GM21619 (cell line): ENCODE measurements around the gene ADAMTS2.

ENCODE experiments used
- ATAC-seq: cut with Tn5 transposase; IDR thresholded peaks from one replicate; pipeline ENCODE4 v1.9.1; 2021; ENCODE audit not compliant: unreplicated experiment

ADAMTS2 gene

DNA sequence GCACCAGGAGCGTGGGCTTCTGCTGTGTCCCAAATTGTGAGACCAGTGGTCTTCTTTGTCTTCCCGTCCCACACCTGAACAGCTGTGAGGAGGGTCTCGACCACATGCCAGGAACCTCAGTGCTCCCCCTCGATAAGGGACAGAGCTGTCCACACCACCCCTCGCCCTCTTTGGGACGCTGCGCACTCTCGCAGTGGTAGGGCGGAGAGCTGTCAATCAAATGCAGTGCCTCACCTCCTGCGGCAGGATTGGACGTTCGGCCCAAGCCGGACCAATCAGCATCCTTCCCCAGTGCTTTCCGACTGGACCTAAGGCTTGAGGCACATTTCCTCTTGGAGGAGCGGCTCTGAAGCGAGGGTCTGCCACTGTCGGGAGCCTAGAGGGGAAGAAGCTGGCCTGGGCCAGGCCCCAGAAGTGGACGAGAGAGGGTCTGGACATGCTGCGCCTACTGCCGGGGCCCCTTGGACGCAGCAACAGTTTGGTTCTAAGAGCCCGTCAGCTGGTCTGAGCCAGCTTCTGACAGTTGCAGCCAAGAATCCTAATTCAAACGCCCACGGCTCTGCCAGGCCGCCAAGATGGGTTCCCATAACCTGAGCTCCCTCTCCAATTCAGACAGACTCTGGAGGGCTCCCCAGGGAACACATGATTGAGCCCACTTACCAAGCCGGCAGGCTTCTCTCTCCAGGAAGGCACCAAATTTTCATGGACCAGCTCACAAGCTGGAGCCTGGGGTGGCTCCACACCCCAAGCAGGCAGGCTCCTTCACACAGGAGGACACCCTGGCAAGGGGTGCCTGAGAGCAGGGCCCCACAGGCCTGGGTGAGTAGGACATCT is 28.1 kb upstream of the ADAMTS2 start:
- ATAC-seq = no peak

DNA sequence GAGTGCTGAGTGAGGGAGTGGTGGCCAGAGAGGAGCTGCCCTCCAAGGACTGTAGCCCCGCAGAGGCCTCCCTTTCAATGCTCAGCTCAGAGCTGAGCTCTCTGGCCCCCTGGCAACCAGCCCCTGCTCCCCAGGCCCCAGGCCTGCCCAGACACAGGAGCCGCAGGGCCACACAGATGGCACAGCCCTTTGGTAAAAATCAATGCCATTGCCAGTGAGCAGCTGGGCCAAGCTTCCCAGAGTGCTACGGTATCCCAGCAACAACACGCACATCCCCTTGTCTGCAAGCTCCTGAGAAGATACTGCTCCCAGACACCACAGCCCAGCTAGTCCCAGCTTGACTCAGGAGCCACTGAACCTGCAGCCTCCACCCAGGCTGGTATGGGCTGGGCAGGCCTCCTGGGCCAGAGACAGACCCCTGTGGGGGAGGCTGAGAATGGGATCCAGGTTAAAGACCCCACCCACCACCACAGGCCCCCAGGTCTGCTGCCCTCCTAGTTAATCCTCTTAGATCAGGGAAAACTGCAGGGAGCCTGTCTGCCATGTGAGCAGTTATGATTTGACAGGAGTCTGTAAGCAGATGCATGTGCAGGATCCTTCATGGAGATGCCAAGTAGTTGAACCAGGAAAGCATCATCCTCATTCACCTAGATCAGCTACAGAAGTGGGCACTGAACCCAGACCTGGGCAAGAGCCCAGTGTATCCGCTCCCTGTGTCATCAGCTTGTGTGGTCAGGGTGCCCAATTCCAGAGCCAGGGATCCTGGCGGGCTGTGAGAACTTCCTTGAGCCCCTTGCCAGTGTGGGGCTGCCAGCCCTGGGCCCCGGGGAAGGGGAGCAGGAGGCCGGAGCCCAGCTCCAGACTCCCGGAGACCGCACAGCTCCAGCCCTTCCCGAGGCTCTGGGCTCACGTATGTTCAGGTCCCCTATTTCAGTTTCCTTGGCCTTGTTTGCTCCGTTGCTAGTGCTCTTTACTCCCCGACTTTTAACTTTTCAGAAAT is 26.7 kb upstream of the ADAMTS2 start:
- no peak for ATAC-seq

DNA sequence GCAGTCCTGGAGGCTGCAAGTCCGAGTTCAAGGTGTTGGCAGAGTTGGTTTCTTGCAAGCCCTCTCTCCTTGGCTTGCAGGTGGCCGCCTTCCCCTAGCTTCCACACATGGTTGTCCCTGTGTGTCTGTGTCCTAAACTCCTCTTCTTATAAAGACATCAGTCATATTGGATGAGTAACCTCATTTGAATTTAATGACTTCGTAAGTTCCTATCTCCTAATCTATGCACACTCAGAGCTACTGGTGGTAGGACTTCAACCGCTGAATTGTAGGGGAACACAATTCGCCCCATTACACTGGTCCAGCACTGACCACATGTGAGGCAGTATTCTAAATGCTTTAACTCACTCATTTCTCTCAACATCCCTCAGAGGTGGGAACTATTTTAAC is 25.9 kb upstream of the ADAMTS2 start:
- no peak for ATAC-seq

DNA sequence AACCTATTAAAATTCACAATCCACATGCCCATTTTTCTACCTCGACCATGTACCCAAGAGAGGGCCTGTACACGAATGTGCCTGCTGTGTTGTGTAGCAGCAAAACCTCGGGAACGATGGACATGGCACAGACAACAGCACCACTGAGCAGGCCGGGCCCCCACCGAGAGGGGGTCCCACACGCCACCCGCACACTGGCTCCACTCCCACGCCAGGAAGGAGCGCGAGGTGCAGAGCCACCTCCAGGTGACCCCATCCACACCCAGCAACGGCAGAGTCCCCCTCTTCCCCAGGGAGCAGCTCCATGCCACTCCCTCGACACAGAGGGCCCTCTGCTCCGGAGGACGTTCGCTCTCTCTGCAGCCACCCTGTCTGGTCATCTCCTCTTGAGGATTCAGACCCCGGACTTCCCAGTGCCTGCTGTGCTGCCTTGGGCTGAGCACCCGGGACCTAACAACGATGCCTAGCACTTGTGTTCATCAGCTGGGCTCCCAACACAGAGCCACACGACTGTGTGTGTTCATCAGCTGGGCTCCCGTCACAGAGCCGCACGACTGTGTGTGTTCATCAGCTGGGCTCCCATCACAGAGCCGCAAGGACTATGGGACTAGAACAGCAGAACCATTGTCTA is 25.3 kb upstream of the ADAMTS2 start:
- ATAC-seq = no peak

DNA sequence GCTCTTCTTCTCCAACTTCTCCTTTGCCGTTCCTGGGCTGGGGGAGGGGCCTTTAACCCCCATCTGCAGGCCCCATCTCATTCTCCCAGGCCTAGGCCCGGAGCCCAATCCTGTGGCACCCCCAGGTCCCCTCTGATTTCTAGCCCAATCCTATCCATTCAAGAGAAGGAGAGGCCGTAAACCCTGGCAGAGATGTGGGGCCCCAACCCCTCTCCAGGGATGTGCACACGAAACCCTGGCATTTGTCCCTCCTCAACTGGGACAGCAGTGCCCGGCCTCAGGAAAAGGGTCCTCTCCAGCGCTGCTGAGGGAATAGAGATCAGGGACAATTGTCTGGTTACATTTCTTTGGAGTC is 24.2 kb upstream of the ADAMTS2 start:
- ATAC-seq = no peak

GRCh38 chr5:179368806-179369529 is 23.7 kb upstream of the ADAMTS2 start:
- ATAC-seq = no peak

- ATAC-seq = no peak
These were observed 23.0 kb upstream of the ADAMTS2 start for GRCh38 chr5:179368126-179368805.

- ATAC-seq = no peak
These were observed 22.2 kb upstream of the ADAMTS2 start for GRCh38 chr5:179367491-179367890.

DNA sequence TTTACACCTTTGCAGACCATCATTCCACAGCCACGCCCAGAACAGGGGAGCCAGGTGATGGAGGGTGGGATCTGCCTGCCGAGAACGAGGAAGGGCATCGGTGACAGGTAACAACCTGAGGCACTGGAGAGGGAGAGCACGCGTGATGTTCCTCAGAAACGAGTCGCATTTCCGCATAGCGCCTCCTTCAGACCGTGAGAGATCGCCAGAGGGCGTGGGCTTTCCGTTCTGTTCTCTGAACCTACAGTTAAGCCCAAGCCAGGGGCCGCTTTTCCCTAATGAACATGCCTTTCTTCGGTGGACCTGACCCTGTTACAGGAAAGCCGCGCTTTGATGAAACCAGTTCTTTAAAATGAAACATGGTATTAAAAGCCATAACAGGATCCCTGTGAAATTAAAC is 17.1 kb upstream of the ADAMTS2 start:
- ATAC-seq = no peak

- ATAC-seq = no peak
These were observed 15.9 kb upstream of the ADAMTS2 start for GRCh38 chr5:179361037-179361603.

GRCh38 chr5:179357031-179357430 is 11.8 kb upstream of the ADAMTS2 start:
- no peak for ATAC-seq

GRCh38 chr5:179355976-179356974 is 11.0 kb upstream of the ADAMTS2 start:
- no peak for ATAC-seq

- no peak for ATAC-seq
These were observed 9.1 kb upstream of the ADAMTS2 start for GRCh38 chr5:179354305-179354882.

DNA sequence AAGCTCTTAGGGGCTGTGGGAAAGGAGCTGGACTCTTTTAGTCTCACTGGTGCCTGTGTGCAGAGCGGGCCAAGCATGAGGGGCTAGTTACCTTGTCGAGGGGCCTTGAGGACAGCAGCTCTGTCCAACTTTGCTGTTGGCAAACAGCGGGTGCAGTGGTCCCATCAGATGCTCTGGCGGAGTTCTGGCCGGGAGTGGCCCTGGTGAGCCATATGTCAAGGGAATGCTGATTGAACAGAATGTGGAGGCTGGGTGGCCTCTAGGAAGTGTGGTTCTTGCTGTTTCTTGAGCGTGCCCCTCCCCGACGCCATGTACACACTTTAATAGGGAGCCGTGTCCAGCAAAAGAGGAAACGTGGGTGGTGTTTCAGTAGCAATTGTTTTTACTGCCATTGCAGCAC is 3.6 kb upstream of the ADAMTS2 start:
- ATAC-seq = no peak

DNA sequence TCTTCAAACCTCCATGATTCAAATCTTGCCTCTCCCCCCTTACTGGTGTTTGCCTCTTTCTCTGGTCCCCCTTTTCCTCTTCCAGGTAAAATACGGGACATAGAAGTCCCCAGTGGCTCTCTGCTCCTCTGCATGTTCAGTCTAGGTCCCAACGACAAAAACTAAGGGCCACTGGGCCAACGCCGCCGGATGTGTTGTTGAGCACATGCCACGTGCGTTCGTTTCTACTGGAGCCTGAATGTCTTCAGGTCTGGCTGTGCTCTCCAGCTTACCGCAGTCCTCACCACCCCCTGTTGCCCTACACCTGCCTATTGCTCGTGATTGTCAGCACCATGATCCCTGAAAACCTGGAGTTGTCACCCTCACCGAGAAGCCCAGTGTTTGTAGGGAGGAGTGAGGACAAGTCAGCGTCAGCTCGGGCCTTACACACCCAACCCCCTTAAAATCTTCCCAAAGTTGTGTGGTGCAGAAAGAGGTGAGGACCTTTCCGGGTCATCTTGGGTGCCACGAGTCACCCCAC is 2.8 kb upstream of the ADAMTS2 start:
- ATAC-seq = no peak

DNA sequence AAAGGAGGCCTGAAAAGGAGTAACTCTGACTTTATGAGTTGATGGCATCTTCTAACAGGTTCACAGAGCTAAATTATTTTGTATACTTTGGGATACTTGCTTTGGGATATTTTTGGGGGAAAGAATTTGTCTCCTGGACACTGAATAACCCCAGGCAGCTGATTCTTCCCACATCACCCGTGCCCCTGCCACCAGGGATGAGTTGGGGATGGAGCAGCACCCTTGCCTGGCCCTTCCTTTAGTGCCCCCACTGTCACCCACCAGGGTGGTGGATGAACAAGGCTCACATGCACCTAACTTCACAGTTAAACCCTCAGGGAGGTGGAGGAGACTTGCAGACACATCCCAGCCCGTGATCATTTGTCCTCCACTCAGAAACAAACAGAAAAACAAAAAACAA is 2.3 kb upstream of the ADAMTS2 start:
- ATAC-seq = no peak

- no peak for ATAC-seq
These were observed 1.6 kb upstream of the ADAMTS2 start for GRCh38 chr5:179346875-179347274.

DNA sequence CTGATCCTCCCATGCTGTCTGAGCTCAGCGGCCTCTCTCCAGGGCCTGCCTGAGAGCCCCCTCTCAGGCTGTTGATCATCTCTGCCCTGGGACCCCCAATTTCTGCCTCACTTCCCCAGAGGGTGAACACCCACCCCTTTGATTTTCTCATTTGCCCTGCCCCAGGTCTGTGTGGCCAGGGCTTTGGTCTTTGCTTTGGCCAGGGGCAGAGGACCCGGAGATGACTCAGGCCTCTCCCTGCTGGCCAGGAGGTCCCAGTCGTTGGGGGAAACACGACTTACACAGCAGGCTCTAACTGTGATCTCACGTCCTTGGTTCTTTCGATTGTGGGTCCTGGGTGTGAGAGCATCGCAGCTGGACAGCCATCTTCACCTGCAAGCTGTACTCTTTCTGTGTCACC is 1.1 kb upstream of the ADAMTS2 start:
- ATAC-seq = no peak

GRCh38 chr5:179345183-179345432 is 153 bp downstream of the ADAMTS2 start:
- no peak for ATAC-seq
